GM21367 (cell line): ENCODE results near the gene UBE2N.
A peak's percentile ranks its signal among the peaks of the same experiment; 100 is the strongest.

Experiments
- ATAC-seq: cut with Tn5 transposase; IDR thresholded peaks from one replicate; pipeline ENCODE4 v1.9.1; 2021; ENCODE audit not compliant: unreplicated experiment

UBE2N gene, protein sequence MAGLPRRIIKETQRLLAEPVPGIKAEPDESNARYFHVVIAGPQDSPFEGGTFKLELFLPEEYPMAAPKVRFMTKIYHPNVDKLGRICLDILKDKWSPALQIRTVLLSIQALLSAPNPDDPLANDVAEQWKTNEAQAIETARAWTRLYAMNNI

DNA sequence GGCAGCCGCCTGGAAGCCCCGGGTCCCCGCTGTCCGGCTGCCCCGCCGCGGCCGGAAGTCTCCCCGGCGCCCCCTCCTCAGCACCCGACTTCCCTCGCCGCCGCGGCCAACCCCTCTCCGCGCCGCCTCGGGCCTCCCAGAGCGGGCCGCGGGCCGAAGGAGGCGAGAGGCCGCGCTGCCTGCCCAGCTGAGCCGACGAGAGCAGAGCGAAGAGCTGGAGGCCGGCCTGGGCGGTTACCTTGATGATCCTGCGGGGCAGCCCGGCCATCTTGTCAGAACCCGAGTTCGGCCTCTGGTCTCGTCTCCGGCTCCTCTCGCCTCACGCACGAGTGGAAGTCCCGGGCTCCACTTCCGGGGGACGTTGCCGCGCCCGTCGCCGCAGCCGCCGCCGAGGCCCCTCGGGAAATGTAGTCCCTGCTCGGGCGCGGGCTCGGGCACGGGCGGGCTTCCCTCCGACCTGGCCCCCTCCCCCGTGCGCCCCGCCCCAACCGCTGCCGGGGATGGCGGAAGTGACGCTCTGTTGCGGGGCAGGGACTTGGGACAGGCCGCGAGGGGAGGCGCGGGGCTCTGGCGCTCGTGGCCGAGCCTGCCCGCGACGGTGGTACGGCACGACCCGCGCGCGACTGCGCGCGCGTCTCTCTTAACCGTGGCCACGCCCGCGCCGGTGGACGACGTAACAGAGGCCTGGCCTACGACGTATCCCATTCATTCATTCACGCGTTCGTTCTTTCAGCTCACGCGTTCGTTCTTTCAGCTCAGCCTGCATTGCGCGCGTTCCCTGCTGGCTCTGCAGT, at the start of gene UBE2N:
Gene UBE2N (minus strand): TSS at position 331 of the 794 bp plus-strand sequence. CDS start 63 bp downstream, at position 268.
- ATAC-seq = peak; percentile 63

DNA sequence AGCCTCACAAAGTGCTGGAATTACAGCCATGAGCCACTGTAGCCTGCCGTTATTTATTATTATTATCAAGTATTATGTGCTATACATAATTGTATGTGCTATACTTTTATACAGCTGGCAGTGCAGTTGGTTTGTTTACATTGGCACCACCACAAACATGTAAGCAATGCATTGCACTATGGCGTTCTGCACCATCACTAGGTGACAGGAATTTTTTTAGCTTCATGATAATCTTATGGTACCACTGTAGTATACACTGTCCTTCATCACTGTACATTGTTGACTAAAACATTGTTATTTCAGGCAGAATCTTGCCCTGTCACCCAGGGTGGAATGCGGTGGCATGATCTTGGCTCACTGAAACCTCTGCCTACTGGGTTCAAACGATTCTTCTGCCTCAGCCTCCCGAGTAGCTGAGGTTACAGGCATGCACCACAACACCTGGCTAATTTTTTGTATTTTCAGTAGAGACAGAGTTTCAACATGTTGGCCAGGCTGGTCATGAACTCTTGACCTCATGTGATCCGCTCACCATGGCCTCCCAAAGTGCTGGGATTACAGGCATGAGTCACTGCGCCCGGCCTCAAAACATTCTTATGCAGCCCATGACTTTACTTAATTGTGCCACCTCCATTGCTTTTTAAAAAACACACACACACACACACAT, 42.7 kb upstream of the UBE2N start:
- no peak for ATAC-seq

DNA sequence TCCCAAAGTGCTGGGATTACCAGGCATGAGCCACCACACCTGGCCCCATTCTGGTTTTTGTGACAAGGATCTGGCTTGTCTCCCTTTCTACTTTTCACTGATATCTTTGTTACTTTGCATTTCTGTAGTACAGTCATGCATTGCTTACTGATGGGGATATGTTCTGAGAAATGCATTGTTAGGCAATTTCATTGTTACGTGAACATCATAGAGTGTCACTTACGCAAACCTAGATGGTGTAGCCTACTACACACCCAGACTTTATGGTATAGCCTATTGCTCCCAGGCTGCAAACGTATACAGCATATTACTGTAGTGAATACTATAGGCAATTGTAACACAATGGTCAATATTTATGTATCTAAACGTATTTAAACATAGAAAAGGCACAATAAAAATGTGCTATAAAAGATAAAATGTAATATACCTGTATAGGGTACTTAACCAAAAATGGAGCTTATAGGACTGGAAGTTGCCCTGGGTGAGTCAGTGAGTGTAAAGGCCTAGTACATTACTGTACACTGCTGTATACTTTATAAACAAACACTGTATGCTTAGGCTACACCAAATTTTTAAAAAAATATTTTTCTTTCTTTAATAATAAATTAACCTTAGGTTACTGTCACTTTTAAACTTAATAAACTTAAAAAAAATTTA, 41.5 kb upstream of the UBE2N start:
- no peak for ATAC-seq

DNA sequence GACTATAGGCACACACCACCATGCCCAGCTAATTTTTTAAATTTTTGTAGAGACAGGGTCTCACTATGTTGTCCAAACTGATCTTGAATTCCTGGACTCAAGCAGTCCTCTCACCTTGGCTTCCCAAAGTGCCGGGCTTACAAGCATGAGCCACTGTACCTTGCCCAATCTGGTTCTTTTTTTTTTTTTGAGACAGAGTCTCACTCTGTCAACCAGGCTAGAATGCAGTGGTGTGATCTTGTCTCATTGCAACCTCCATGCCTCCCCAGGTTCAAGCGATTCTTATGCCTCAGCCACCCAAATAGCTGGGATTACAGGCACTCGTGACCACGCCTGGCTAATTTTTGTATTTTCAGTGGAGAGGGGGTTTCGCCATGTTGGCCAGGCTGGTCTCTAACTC, 41.0 kb upstream of the UBE2N start:
- ATAC-seq = no peak

DNA sequence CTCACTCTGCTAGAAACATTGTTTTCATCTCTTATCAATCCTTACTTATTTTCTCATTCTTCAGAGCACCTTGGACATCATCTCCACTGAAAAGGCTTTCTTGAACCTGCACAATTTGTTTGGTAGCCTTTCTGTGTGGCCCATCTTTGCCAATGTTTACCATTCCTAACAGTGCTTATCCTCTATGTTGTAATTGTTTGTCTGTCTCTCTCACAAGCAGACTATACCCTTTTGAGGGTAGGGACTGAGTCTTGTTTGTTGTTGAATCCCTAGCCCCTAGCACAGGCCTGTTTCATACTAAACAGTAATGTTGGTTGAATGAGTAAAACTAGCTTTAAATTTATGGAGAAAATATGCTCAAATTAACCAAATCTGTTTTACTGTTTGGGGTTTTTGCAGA, 34.8 kb upstream of the UBE2N start:
- no peak for ATAC-seq

DNA sequence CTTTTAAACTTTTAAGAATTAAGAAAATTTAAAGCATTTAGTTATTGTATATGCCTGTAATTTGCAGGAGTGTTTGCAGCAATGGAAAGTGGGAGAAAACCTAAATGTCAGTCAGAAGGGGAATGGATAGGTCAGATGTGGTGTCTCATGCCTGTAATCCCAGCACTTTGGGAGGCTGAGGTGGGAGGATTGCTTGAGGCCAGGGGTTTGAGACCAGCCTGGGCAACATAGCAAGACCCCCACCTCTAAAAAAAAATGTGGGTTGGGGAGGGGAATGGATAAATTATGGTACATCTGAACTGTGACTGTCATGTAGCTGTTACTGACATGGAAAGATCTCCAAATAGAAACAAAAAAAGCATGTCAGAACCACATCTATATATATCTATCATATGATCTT, 27.6 kb upstream of the UBE2N start:
- no peak for ATAC-seq

DNA sequence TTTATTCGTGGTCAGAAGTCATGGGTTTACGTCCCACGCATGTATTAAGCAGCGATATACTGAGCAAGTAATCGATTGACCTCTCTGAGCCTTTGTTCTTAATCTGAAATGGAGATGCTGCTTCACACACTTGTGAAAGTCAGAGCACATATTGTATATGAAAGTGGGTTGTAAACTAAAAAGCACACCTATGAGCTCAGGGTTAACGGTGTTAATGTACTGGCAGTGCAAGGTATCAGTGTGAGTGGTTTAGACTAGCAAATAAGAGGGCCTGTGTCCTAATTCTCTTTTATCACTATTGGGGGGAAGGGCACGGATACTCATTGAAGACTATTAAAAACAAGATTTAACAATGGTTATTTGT, 26.2 kb upstream of the UBE2N start:
- ATAC-seq = peak; percentile 17

DNA sequence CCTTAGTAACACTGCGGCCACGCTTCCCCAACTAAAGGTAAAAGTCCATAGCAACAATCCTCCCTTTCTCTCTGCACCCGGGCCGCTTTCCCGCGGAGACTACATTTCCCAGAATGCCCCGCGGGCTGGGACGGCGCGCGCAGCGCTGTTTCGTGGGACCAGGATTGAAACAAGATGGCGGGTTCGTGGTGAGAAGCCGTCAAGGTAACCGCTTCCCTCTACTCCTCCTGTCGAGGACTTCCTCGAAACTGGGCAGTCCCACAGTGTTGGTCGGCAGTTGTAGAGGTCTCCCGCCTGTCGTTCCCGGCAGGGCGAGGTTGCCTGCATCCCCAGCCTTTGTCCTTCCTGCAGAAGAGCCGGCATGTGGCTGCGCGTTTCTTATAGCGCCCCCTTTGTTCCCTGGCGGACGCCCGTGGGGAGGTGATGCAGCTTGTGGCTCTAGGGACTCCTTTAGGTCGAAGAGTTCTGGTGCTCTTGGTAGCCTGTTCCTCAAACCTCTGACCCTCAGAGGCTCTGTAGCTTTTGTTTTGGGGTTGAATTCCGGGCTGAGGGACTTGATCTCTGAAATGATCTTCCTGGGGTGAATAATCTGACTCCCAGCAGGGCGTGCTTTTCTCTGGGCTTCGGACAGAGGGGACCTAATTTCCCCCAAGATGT, 25.7 kb upstream of the UBE2N start, which contains the start of gene MRPL42:
Gene MRPL42 (plus strand): TSS at position 164 of the 657 bp plus-strand sequence. CDS start 1,772 bp downstream, outside the sequence.
- peak; percentile 92 for ATAC-seq

DNA sequence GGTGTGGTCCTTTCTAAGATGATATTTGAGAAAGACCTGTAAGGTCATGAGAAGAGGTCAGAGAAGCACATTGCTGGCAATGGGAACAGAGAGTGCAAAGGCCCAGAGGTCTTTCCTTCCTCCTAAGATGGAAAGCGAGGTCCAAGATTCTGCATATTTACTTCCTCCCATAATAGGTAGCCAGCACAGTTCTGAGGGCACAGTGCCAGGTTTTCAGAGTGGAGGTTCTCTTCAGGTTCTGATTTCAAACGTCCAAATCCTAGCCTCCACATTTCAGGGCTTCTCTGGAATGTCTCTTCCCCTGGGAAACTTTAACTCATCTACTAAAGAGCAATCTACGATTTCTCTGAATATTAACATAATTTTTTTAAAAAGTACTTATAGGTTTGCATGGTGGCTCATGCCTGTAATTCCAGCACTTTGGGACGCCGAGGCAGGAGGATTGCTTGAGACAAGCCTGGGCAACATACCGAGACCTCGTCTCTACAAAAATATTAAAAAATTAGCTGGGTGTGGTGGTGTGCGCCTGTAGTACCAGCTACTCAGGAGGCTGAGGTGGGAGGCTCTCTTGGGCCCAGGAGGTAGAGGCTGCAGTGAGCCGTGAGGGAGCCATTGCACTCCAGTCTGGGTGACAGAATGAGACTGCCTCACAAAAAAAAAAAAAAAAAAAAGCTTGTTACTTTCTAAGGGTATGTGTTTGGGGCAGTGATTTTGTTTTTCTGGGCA, 25.0 kb upstream of the UBE2N start:
- ATAC-seq = no peak

DNA sequence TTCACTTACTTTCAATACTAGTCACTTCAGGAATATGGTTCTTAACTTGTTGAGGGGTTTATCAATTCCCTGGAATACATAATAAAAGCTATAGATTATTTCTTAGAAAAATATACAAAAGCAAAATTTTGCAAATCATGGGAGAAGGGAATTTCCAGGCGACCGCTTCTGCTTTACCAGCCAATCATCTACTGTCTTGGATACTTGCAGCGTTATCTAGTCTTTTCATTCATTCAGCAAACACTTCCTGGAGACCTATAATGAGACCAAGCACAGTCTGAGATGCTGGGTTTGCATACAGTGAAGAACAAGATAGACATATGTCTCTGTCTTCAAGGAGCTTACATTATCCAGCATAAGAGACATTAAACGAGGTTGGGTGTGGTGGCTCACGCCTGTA, 24.1 kb upstream of the UBE2N start:
- ATAC-seq = no peak

DNA sequence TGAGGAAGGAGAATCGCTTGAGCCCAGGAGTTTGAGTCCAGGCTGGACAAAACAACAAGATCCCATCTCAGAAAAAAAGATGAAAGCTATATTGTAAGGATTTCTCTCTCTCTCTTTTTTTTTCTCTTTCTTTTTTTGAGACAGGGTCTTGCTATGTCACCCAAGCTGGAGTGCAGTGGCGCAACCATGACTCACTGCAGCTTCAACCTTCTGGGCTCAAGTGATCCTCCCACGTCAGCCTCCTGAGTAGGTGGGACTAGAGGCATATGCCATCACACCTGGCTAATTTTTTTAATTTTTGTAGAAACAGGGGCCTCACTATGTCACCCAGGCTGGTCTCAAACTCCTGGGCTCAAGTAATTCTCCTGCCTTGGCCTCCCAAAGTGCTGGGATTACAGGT, 19.8 kb upstream of the UBE2N start:
- no peak for ATAC-seq

DNA sequence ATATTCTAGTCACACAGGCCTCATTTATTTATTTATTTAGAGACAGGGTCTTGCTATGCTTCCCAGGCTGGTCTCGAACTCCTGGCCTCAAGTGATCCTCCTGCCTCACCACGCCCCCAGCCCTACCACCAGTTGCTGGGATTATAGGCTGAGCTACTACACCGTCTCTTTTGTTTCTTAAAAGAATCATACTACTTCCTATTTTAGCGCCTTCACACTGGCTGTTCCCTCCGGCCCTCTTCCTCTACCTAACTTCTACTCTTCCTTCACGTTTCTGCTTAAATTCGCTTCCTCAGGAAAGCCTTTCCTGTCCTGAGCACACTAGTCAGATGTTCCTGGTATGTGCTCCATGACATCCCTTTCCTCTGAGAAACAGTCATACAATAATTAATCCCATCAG, 19.2 kb upstream of the UBE2N start:
- ATAC-seq = no peak

DNA sequence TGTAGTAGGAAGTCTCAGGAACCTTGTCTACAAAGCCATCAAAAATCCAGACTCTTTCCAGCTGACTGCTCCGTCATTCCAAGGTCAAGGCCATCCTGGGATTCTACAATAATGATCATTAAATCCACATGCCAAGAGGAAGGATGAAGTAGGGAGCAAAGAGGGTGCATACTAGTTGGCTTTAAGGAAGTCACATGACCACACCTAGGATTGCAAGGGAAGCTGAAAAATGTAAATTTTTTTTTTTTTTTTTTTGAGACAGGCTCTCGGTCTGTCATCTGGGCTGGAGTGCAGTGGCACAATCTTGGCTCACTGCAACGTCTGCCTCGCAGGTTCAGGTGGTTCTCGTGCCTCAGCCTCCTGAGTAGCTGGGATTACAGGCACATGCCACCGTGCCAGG, 18.3 kb upstream of the UBE2N start:
- ATAC-seq = no peak

DNA sequence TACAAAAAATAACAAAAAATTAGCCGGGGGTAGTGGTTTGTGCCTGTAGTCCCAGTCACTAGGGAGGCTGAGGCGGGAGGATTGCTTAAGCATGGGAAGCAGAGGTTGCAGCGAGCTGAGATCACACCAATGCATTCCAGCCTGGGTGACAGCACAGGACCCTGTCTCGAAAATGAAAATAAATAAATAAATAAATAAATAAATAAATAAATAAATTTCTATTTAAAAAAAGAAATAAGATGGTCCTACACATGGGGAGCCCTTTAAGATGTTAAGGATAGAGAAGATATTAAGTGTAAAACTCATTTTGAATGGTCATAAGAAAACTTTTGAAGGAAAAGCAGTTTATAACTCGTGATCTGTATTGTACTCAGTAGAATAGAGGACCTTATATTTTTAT, 17.4 kb upstream of the UBE2N start:
- ATAC-seq = no peak

DNA sequence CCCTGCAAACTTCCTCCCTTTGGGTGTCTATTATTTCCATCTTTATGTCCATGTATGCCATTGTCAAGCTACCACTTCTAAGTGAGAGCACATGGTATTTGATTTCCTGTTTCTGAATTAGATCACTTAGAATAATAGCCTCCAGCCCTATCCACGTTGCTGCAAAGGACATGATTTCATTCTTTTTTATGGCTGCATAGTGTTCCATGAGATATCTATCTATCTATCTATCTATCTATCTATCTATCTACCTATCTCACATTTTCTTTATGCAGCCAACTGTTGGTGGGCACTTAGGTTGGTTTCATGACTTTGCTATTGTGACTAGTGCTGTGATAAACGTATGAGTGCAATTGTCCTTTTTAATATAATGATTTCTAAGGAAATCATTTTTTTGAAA, 14.3 kb upstream of the UBE2N start:
- no peak for ATAC-seq

DNA sequence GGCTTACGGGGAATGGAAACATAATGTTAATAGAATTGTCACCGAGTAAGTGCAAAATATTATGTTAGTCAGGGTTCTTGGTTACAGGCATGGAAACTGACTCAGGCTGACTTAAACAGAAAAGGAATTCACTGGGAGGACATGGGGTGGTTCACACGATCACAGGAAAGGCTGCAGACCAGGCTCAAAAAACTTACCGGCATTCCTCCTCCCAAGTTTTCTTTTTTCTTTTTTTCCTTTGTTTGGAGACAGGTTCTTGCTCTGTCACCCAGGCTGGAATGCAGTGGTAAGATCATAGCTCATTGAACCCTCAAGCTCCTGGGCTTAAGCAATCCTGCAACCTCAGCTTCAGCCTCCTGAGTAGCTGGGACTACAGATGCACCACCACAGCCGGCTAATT, 11.9 kb upstream of the UBE2N start:
- no peak for ATAC-seq

DNA sequence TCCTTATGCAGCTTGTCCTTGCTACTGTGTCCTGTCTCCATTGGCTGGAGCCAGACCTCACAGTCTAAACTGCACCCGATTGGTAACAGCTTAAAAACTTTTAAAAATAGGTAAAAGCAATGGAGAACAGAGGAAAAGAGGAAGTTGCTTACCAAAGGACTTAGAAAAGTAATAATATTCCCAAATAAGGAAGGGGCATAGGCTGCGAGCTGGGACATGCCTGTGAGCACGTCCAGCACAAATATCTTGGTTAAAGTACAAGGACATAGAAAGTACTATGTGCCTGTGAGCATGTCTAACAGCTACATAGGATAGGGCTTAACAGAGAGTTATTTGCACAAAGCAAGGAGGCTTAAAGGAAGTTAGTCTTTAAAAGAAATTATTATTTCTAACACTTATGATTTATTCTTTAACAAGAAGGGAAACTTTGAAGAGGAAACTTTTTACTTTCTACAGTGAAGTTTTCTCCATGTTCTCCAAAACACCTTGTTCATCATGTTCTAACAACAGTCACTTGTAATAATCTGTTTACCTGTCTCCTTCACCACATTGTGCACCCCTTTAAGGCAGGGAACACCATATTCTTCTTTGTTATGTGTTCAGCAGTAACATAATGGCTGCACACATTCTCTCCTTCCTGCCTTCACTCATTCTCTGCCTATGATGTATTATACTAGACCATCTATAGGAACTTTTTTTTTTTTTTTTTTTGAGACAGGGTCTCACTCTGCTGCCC, 9.8 kb upstream of the UBE2N start:
- ATAC-seq = no peak

DNA sequence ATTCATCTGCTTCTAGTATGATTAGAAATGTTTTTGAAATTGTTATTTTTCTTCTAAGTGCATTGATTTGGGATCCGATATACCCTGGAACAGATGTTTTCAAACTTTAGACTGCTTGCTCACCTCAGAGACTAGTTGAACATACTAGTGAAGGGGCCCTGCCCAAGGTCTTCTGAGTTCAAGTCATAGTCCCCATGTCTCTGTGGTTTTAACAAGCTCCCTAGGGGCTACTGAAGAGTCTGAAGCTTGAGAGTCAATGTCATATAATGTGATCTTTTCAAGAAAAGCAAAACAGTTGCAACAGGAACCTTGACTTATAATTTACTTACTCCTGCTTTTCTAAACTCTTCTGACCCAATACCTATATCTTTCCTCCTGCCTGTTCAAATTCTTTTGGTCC, 7.5 kb upstream of the UBE2N start:
- peak; percentile 86 for ATAC-seq

DNA sequence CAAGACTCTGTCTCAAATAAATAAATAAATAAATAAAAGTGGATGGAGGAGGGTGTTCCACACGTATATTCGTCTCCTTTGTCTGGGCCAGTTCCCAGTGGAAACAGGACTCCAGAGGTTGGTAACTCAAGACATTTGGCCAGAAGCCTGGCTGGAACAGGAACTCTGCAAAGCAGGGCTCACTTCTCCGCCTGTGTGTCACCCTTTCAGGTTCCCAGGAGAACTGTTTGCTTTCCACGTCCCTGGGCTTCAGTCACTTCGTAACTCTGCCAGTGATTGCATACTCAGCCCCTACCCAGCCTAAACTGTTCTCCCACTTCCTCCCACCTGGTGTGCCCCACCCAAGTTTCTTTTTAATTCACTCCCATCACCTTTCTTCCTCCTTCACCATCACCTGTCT, 7.0 kb upstream of the UBE2N start:
- ATAC-seq = no peak
